ENCODE results near the gene GNG13.
"Not testable (repeated sequence)": the region's sequence is repeated elsewhere in the genome, so short reads cannot be mapped to it uniquely, and the experiment has no call there.

The GNG13 gene

GRCh38 chr16:799948-800833 is at the start of gene GNG13:
TSS of gene GNG13 (minus strand) at chr16:800734. CDS start at chr16:799077, 1,657 bp downstream.
- FAIRE-seq, result no peak

- FAIRE-seq, result no peak
Measured at GRCh38 chr16:848510-849253, 48.1 kb upstream of the GNG13 start.

DNA sequence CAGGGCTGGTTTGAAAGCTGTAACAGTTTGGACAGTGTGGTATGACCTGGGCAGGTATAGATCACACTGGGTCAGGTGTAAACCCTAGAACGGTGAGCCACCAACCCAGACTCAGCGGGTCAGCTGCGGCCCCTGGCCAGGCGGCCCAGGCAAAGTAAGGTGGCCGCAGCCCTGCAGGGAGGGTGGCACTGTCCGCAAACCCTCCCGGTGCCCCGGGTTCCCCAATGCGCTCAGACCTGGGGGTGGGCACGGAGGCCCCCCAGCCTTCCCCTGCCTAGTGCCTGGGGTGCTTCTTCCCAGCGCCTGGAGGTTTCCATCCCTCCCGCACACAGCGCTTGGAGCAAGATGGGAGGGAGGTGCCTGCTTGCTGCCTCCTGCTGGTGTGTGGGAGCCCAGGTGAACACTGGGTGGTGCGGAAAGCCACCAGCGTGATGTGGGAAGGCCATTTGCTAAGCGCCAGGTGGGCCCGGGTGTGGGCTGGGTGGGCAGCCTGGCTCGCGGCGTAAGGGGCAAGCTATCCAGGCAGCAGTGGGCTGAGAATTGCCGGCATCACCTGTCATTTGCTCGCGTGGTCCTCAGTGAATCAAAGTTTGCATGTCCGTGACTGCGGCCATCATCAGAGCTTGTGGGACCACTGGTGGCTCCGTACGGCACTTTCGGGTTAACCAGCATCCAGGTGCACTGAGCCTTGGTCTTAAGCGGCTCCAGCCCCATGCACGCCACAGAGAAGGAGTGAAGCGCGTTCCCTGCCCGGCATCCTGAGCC is 47.3 kb upstream of the GNG13 start:
- FAIRE-seq, result no peak

GRCh38 chr16:847151-847550 is 46.6 kb upstream of the GNG13 start:
- FAIRE-seq, result no peak

DNA sequence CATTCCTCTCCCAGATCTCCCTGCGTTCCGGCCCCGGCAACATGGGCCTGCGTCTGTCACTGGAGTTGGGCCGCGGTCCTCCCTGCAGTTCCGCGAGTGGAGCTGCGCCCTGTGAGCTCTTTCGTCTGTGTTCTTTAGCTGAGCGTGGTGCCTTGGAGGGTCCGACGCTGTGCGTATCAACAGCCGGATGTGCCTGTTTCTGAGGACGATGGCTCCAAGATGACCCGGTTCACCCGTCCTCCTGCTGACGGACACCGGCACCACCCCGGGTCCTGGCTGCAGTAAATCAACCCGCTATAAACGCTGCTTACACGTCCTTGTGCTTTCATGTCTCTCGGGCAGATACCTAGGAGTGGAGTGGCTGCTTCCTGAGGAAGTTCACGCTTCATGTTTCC is 44.8 kb upstream of the GNG13 start:
- FAIRE-seq, result no peak

- FAIRE-seq, result no peak
Measured at GRCh38 chr16:844638-845350, 44.3 kb upstream of the GNG13 start.

- FAIRE-seq, result no peak
Measured at GRCh38 chr16:843771-844170, 43.2 kb upstream of the GNG13 start.

- no peak for FAIRE-seq
Measured at GRCh38 chr16:842711-843560, 42.4 kb upstream of the GNG13 start.

- no peak for FAIRE-seq
Measured at GRCh38 chr16:842061-842476, 41.5 kb upstream of the GNG13 start.

DNA sequence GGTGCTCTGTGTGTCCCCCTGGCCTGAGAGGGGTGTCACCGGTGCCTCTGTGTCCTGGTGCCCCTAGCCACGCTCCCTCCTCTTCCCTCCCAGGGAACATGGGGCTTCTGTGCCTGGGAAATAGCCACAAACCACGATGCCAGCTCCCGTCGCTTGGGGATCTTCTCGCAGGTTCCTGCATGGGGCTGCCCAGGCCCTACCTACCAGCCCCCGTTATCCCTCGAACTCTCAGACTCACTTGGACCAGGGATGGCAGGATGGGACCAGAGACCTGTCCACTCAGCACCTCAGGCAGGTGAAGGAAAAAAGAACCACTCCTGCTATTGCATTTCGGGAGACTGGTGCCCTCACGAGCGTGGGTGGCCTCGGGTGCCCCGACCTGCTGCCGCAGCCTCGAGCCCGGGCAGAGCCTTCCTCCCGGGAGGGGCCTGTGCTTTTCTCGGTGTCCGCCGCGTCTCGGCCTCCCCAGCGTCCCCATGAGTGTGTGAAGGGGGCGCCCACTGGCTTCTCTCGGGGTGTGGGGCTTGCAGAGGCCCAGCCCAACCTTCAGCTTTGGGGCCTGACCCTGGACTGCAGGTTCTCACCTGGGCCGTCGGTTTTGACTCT is 41.0 kb upstream of the GNG13 start:
- no peak for FAIRE-seq

DNA sequence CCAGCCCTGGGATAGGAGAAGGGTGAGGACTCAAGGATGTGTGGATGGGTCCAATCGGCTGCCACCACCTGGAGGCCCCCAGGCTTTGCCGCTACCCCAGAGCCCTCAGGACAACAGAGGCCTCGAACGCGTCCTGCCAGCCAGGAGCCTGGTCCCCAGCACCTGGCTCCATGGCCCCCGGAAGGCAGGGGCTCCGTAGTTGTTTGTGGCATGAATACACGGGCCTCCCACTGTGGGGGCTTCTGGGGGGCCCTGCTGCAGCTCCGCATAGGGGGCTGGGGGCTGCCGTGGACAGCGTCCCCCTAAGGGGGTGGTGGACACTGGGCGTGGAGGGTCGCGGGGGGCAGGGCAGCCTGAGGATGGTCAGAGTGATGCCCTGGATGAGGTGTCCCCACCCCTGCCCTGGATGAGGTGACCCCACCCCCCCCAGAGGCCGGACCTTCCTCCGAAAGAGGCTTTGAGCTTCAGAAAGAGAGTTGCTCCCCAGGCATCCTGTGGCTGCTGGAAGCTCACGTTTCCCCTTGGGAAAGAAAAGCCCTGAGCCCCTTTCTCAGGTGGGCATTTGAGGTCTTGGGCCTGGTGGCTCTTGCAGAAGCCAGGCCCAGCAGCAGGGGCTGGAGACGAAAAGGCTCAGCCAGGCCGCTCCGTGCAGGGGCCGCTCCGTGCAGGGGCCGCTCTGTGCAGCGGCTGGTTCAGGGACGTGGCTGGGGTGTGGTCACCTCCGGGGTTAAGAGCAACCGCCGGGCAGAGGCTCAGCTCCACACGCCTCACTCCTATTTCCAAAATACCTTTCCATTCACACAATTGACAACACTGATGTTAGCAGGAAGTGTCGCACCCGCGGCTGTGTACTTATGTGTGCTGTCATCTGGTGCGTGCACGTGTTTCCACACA is 40.3 kb upstream of the GNG13 start:
- no peak for FAIRE-seq

- no peak for FAIRE-seq
Measured at GRCh38 chr16:839643-840408, 39.3 kb upstream of the GNG13 start.

DNA sequence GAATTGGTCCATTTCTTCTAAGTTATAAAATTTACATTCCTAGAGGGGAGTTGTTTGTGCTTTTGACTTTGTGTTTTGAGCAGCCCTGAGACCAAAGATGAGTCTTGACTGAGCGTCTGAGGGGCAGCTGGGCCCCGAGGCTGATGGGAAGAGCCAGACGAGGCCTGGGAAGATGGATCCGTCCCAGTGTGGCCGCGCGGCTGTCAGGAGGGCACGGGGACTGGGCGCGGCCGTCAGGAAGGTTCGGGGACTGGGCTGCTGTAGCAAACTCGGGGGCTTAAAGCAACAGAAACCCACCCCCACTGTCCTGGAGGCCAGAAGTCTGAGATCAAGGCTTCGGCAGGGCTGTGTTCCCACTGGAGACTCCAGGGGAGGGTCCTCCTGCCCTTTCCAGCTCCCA is 38.2 kb upstream of the GNG13 start:
- FAIRE-seq, result no peak

- not testable (repeated sequence) for FAIRE-seq
Measured at GRCh38 chr16:836822-837221, 36.3 kb upstream of the GNG13 start.

- no peak for FAIRE-seq
Measured at GRCh38 chr16:836221-836620, 35.7 kb upstream of the GNG13 start.

DNA sequence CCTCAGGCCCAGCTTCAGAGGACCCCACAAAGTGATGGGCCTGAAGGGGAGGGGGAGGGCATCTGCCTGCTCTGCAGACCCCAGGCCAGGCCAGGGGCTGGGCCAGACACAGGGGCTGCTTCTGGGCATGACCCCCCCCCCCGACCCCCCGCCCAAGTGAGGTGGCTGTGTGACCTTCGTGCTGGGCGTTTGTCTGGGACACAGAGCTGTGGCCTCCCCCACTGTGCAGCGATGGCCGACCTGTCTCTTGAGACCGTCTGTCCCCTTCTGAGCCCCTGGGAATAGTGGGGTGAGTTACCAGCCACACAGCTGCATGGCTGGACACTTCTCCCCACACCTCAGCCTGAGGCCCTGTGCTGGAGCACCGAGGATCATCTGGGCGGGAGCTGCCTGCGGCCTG is 34.8 kb upstream of the GNG13 start:
- no peak for FAIRE-seq

DNA sequence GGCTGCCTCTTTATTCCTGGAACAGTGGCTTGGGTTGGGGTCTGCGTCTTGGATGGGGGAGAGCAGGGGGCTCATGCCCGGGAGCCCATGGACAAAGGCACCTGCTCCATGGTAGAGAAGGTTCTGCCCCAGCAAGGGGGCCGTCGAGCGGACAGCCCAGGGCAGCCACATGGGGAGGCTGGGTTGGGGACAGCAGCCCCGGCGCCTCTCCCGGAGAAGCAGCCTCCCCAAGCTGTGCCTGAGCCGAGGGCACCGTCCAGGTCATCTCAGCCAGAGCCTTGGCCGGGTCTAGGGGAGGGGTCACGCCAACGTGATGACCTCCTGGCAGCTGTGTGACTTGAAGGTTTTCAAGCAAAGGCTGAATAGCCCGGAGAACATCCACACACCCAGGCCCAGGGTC is 32.9 kb upstream of the GNG13 start:
- no peak for FAIRE-seq

GRCh38 chr16:832652-833336 is 32.3 kb upstream of the GNG13 start:
- FAIRE-seq, result no peak
